UCSD-AML1 (cell line): Measurements from ENCODE around the gene ALDH1A2.

ENCODE experiments used
- DNase-seq: peaks from one replicate; lab custom pipeline; 2025; ENCODE audit not compliant: unreplicated experiment; lab: John Stamatoyannopoulos, UW

Gene ALDH1A2

DNA sequence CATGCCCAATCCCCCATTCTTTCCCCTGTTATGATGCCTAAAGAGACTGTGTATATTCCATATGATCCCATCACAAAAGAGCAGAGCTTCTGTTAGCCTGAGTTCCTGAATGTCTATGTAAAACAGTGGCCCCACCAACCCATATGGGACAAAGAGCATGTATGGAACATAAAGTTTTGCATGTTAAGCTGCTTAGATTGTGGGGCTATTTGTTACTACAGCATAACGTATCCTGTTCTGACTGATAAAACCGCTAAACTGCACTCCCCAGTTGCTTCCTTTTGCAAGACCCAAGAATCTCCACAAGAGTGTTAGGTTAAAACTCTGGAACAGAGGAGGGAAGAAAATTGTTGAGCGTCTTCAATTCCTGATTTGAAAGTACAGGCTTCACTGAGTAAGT is 154.8 kb downstream of the ALDH1A2 start:
- DNase-seq, result no peak

DNA sequence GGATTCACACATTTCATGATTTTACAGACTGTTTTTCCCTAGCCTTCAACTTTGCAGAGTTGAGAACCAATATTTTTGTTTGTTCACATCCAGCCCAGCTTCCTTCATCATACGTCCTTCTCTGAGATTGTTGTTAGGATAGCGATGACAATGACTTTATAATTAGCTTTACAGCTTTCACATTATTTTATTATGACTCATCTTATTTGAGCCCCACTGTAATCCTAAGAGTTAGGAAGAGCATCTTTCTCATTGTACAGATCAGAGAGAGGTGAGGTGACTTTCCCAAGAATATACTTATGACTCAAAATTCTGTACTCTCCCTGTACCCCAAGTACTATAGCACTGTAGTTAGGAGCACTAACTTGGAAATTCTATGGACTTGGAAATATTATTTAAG is 156.1 kb downstream of the ALDH1A2 start:
- no peak for DNase-seq

DNA sequence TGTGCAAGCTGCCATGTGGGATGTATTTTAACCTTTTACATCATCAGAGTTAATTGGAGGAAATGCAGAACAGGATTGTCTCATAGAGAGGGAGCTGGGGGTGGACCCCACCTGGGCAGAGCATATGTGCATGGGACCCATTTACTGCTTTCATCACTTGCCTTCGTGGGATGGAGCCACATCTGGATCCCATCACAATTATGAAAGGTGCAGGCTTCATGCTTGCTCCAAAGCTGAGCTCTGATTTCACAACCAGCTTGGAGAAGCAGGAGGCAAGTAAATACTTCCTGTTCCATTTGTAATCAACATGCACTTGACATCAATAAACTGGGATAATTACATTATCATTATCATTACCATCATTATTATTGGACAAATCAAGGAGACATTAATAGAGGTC is 161.9 kb downstream of the ALDH1A2 start:
- no peak for DNase-seq
